Omental fat pad (tissue), 4 donors: ENCODE results near the gene ECE2. TPM values are rescaled to one million over a fixed set of nuclear protein-coding genes. Genes with fewer than 3 reads are reported as not detected.
"Not testable (repeated sequence)": the region's sequence is repeated elsewhere in the genome, so short reads cannot be mapped to it uniquely, and the experiment has no call there.

Source experiments
- ATAC-seq: fragments of 150-250 bp; one replicate; pipeline ENCODE4 v1.9.1; 2016; ENCODE audit warnings: mild to moderate bottlenecking, moderate library complexity; ENCODE audit not compliant: low FRiP score
- DNase-seq: peaks from one replicate; pipeline ENCODE4 v3.0.0-alpha.2; 2019; ENCODE audit warnings: low spot score
- total RNA-seq, 4 donors: library from RNA; depleted of rRNA; stranded (reverse); fragments of >200 nt; gene quantifications; one replicate each; pipeline ENCODE4 v1.1.0, GENCODE V29; 2016
- TF ChIP-seq, protein P1 (sequence below), 3 donors: fragments of 450-650 bp; IDR thresholded peaks; one replicate each; pipeline ENCODE4 v1.5.1; 2016 to 2017; ENCODE audit warnings: antibody characterized with exemption in 3 of 3, mild to moderate bottlenecking in 3 of 3, moderate library complexity in 2 of 3

The ECE2 gene
- total RNA-seq, 4 donors from 2014 or later: not detected

DNA sequence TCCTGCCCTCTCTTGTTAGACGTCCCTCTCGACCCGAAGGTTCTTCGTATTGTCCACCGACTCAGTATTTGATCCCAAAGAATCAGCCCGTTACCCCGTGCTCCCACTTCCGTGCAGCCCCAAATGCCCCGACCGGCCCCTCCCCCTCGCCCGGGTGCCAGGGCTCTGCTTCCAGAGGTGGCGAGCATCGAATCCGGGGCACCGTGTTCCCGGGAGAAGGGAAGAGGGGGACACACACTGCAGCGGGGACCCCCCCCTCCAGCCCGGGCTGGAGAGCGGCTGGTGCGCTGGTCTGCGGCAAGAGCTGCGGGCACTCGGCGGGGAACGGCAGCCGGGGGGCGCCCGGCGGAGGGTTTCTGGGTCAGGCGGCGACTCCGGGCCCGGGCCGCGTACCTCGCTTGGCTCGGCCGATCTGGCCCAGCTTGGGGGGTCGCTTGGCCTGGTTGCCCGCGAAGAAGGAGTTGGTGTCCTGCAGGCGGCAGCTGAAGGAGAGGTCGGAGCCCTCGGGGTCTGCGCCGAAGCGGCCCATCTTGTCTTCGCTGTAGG lies 15.0 kb upstream of the ECE2 start:
- TF ChIP-seq, protein P1, sequence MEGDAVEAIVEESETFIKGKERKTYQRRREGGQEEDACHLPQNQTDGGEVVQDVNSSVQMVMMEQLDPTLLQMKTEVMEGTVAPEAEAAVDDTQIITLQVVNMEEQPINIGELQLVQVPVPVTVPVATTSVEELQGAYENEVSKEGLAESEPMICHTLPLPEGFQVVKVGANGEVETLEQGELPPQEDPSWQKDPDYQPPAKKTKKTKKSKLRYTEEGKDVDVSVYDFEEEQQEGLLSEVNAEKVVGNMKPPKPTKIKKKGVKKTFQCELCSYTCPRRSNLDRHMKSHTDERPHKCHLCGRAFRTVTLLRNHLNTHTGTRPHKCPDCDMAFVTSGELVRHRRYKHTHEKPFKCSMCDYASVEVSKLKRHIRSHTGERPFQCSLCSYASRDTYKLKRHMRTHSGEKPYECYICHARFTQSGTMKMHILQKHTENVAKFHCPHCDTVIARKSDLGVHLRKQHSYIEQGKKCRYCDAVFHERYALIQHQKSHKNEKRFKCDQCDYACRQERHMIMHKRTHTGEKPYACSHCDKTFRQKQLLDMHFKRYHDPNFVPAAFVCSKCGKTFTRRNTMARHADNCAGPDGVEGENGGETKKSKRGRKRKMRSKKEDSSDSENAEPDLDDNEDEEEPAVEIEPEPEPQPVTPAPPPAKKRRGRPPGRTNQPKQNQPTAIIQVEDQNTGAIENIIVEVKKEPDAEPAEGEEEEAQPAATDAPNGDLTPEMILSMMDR (IDR thresholded peaks at IDR 0.05): no peak
- ATAC-seq (no peak), DNase-seq (no peak)

DNA sequence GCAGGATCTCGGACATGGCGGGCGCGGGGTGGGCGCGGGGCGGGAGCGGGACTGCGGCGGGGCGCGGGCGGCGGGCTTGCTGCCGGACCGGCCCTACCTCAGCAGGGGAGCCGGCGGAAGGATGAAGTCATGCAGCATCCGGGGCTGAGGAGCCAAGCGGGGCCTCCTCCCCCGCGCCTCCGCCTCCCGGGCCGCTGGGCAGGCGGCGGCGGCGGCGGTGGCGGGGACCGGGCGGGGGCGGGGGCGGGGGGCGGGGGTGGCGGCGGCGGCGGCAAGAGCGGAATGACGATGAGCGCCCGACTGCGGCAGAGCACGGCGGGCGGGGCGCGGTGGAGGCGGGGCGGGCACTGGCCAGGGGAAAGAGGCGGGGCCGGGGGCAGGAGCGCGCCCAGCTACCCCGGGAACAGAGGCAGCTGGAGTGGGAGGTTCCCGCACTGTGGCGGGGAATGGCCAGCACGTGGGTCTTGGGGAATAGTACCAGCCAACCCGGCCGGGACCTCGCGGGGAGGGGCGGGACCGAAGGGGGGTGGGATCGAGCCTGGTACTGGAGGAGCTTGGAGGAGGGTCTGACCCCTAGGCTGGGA lies 14.5 kb upstream of the ECE2 start, which contains the start of gene CAMK2N2:
CAMK2N2 (minus strand) TSS at position 284 of the 584 bp plus-strand sequence; CDS start at position 16, 268 bp downstream.
- TF ChIP-seq, protein P1 (IDR thresholded peaks at IDR 0.05): no peak
- DNase-seq (no peak), ATAC-seq (peak; percentile 77)

DNA sequence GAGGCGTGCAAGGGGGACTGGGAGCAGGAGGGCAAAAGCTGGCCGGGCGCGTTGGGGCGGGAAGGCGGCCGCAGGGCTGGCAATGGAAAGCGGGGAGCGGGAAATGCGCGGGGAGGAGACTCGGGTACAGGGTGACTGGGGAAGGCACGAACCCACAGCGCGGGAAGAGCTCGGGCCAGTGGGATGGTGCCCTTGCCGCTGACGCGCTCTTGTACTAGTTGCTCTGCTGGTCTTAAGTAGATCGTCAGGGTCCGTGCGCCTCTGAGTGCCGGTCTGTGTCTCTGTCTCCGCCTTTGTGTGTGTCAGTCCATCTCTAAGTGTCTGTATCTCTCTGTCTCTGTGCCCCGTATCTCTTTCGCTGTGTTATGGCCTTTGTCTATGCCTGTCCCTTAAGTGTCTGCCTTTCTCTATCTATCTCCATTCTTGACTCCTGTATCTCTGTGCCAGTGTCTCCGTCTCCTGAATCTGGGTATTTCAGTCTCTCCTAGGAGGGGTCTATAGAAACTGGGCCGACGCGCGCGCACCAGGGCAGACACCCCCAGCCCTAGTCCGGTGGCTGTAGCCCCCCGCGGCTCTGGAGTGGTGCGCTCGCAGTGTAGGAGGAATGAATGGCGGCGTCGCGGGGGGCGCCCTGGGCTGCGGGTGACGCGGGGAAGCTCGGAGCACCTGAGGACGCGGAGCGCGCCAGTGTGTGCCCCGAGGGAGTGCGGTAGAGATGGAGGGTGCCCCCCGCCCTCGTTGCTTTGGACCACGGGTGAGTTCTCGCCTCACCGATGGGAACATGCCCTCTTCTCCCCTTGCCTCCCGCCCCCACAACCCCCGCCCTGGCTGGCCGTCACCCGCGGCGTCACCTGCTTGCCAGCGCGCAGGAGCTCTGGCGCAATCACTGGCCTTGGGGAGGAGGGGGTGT lies 13.7 kb upstream of the ECE2 start:
- peak; percentile 17 for ATAC-seq
- no peak for DNase-seq
- TF ChIP-seq, protein P1 (IDR thresholded peaks at IDR 0.05): no peak

DNA sequence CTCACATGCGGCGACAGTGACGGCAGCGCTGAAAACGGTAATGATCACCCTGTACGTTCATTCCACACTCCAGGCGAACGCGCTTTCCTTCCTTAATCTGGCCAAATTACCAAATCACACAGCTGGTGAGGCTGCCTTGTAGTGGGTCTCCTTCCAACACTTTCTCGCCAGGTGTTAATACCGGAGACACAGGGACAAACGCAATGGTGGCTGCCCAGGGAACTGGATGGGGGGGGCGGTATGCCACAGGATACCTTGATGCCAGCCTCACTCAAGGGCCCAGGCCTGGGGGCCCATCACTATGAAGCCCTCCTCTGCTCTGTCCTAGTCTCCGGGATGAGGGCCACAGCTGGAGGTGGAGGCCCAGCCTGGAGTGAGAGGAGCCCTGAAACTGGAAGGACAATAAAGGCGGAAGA lies 13.1 kb upstream of the ECE2 start:
- TF ChIP-seq, protein P1 (IDR thresholded peaks at IDR 0.05): no peak
- no peak for ATAC-seq
- no peak for DNase-seq

DNA sequence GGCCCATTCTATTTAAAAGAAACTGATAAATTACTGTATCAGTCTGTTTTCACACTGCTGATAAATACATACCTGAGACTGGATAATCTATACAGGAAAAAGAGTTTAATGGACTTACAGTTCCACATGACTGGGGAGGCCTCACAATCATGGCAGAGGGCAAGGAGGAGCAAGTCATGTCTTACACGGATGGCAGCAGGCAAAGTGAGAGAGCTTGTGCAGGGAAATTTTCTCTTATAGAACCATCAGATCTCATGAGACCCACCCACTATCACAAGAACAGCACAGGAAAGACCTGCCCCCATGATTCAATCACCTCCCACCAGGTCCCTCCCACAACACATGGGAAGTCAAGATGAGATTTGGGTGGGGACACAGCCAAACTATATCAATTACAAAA lies 8.6 kb upstream of the ECE2 start:
- not testable (repeated sequence) for ATAC-seq, DNase-seq

DNA sequence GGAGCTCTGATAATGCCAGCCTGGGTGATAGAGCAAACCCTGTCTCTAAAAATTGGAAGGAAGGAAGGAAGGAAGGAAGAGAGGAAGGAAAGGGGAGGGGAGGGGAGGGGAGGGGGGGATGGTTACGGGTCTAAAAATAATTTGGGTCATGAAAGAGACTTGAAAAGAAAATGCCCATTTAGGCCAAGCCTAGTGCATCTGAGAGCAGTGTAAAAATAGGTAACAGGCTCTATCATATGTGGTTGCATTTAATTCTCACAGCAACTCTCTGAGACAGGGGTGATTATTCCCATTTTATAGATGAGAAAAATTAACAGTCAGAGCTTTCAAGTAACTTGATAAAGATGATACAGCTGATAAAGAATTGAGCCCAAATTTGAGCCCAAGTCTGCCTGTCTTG lies 3.6 kb upstream of the ECE2 start:
- DNase-seq: no peak
- TF ChIP-seq, protein P1 (IDR thresholded peaks at IDR 0.05): no peak
- ATAC-seq: no peak

DNA sequence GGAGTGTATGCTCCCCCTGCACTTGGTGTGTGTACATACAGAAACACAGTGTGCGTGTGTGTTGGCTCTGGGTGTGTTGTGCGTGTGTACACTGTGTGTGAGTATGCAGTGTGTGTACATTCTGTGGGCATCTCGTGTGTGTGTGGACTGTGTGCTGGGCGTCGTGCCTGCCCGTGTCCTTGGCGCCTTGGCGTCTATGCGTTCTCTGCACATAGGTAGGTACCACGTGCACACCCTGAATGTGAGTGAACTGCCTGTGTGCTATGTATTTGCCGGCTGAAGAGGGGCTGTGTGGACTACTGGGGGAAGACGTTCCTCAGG lies 481 bp upstream of the ECE2 start:
- DNase-seq (no peak), ATAC-seq (no peak)
- TF ChIP-seq, protein P1 (IDR thresholded peaks at IDR 0.05): no peak
